Karpas-422 (cell line): Measurements from ENCODE around the gene CGREF1. TPM values are rescaled to one million over a fixed set of nuclear protein-coding genes. Genes with fewer than 3 reads are reported as not detected.

Experiments used
- DNase-seq: peaks from one replicate; pipeline ENCODE4 v3.0.0-alpha.2; 2015
- H2AFZ ChIP-seq: fragments of 200-600 bp; sonication (generic); 2 replicates; pipeline ENCODE4 v1.6.1; 2014; ENCODE audit warnings: antibody characterized with exemption, low read length, mixed read lengths
- H3K27ac ChIP-seq: fragments of 200-600 bp; sonication (generic); 2 replicates; pipeline ENCODE4 v1.5.1; 2014; ENCODE audit warnings: mild to moderate bottlenecking, low read length, moderate library complexity
- H3K27me3 ChIP-seq: fragments of 200-600 bp; sonication (generic); 2 replicates; pipeline ENCODE4 v1.6.1; 2014; ENCODE audit warnings: low read length, mixed read lengths
- H3K36me3 ChIP-seq: fragments of 200-600 bp; sonication (generic); 2 replicates; pipeline ENCODE4 v1.6.1; 2014; ENCODE audit warnings: low read length, mixed read lengths; ENCODE audit not compliant: insufficient read depth
- H3K4me1 ChIP-seq: fragments of 200-600 bp; sonication (generic); 2 replicates; pipeline ENCODE4 v1.6.1; 2014; ENCODE audit warnings: mild to moderate bottlenecking, low read length, mixed read lengths
- H3K4me2 ChIP-seq: fragments of 200-600 bp; sonication (generic); 2 replicates; pipeline ENCODE4 v1.6.1; 2014; ENCODE audit warnings: low read length, low read depth, mild to moderate bottlenecking; ENCODE audit not compliant: poor library complexity, severe bottlenecking
- H3K4me3 ChIP-seq: fragments of 200-600 bp; sonication (generic); 2 replicates; pipeline ENCODE4 v1.5.1; 2014; ENCODE audit warnings: mild to moderate bottlenecking, antibody characterized with exemption, low read length, mixed read lengths
- H3K79me2 ChIP-seq: fragments of 200-600 bp; sonication (generic); 2 replicates; pipeline ENCODE4 v1.6.1; 2014; ENCODE audit warnings: mild to moderate bottlenecking, low read length, mixed read lengths
- H3K9ac ChIP-seq: fragments of 200-600 bp; sonication (generic); 2 replicates; pipeline ENCODE4 v1.6.0; 2014; ENCODE audit warnings: low read length
- H3K9me2 ChIP-seq: fragments of 200-600 bp; sonication (generic), shearing (Covaris generic); replicated peaks from 2 replicates; pipeline ENCODE4 v1.6.0; 2014; ENCODE audit warnings: mild to moderate bottlenecking, low read length, moderate library complexity; ENCODE audit not compliant: insufficient read depth
- H3K9me3 ChIP-seq: fragments of 300-700, 200-600 bp; sonication (generic); 2 replicates; pipeline ENCODE4 v1.6.1; 2014; ENCODE audit warnings: low read length, mixed read lengths
- H4K20me1 ChIP-seq: fragments of 200-600 bp; sonication (generic); 2 replicates; pipeline ENCODE4 v1.6.1; 2014; ENCODE audit warnings: mild to moderate bottlenecking, antibody characterized with exemption, low read length, low read depth; ENCODE audit not compliant: insufficient read depth
- total RNA-seq: library from RNA; depleted of rRNA; stranded (reverse); fragments of >200 nt; shearing (Covaris generic); gene quantifications from 2 replicates; pipeline ENCODE4 v1.2.3, GENCODE V29; 2014; ENCODE audit warnings: low replicate concordance

The CGREF1 gene
- total RNA-seq, 1 experiment from 2014 or later = not detected

DNA sequence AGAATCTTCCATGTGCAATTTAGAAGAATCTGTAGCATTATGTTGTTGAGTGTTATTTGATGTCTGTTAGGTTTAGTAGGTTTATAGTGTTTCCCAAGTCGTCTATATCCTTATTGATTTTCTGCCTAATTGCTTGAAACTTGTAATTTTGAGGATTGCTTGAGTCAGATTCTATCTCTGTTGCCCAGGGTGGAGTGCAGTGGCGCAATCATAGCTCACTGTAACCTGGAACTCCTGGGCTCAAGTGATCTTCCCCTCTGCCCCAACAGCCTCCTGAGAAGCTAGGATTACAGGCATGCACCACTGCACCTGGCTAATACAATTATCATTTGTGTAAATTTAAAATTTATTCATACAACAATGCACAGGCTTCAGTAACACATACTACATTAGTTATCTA is 26.8 kb upstream of the CGREF1 start:
- Histone ChIP-seq H3K27me3 (no peaks in the 10 kb centered on the region), H3K27ac (no peak overlapping the region), H3K9me3 (peaks cover 2% of the 10 kb centered on the region; the same call in 1 of the 2 replicates), H3K9me2 (no peaks in the 10 kb centered on the region), H4K20me1 (no peaks in the 10 kb centered on the region), H3K9ac (no peak overlapping the region), H3K79me2 (no peaks in the 10 kb centered on the region), H3K4me2 (peak overlapping the region; percentile 50), H3K4me1 (peaks cover 40% of the 10 kb centered on the region), H3K4me3 (no peak overlapping the region), H2AFZ (peak overlapping the region; percentile 4; the same call in 1 of the 2 replicates), H3K36me3 (no peaks in the 10 kb centered on the region)
- no peak for DNase-seq

DNA sequence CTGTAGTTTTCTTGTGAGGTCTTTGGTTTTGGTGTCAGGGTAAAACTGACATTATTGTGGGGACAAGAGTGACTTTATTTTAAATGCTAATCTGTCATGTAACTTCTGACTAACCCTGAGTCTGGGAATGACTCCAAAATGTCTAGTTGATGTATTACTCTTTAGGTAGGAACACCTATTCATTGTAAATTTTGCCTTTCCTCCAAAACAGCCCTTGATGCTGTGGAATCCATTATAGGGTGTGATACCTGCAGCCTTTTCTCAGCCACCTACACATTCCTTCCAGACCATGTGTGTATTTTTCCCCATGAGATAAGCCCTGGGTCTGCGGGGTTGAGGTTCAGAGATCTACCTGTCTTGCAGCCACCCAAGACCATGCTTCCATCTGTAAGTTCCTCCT is 24.4 kb upstream of the CGREF1 start:
- H3K4me3 ChIP-seq = no peak overlapping the region
- no peak overlapping the region for H3K9ac ChIP-seq
- H3K79me2 ChIP-seq = no peaks in the 10 kb centered on the region
- H3K4me2 ChIP-seq = no peak overlapping the region
- no peak for DNase-seq
- H2AFZ ChIP-seq = no peak overlapping the region
- H4K20me1 ChIP-seq = no peaks in the 10 kb centered on the region
- H3K9me2 ChIP-seq = no peaks in the 10 kb centered on the region
- no peaks in the 10 kb centered on the region for H3K36me3 ChIP-seq
- H3K9me3 ChIP-seq = peaks cover 2% of the 10 kb centered on the region; the same call in 1 of the 2 replicates
- H3K27me3 ChIP-seq = no peaks in the 10 kb centered on the region
- no peak overlapping the region for H3K27ac ChIP-seq
- H3K4me1 ChIP-seq = peaks cover 19% of the 10 kb centered on the region

DNA sequence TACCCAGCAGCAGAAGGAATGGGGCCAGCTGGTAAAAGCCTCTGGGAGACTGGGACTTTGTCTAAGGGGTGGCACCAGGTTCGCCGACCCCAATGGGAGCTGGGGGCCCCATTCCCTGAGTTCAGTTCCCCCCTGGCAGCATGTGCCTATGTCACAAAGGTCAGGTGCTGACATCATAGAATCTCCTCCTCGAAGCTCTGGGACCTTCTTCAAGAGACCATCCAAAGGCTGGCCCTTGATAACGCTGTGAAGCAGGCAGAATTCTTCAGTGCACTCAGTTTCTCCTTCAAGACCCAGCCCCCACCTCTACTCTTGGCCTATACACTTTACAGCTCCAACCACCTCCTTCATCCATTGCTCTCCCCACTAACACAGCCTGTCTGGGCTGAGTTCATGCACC is 20.4 kb upstream of the CGREF1 start, which contains the start of gene PRR30:
Gene PRR30 (minus strand): TSS at position 101 of the 400 bp plus-strand sequence. CDS start 1,081 bp downstream, outside the sequence.
- H3K9me3 ChIP-seq = peaks cover 2% of the 10 kb centered on the region; the same call in 1 of the 2 replicates
- no peak within 1 kb of the TSS for H3K4me3 ChIP-seq
- no peak for DNase-seq
- H3K36me3 ChIP-seq = no peaks in the 10 kb centered on the region
- H3K79me2 ChIP-seq = peaks cover under 1% of the 10 kb centered on the region
- H3K4me2 ChIP-seq = no peak within 1 kb of the TSS
- no peak within 1 kb of the TSS for H3K27ac ChIP-seq
- H3K27me3 ChIP-seq = no peaks in the 10 kb centered on the region
- H3K9me2 ChIP-seq = no peaks in the 10 kb centered on the region
- no peak within 1 kb of the TSS for H2AFZ ChIP-seq
- no peaks in the 10 kb centered on the region for H4K20me1 ChIP-seq
- H3K4me1 ChIP-seq = peaks cover 14% of the 10 kb centered on the region
- no peak within 1 kb of the TSS; the same call in 1 of the 2 replicates for H3K9ac ChIP-seq

DNA sequence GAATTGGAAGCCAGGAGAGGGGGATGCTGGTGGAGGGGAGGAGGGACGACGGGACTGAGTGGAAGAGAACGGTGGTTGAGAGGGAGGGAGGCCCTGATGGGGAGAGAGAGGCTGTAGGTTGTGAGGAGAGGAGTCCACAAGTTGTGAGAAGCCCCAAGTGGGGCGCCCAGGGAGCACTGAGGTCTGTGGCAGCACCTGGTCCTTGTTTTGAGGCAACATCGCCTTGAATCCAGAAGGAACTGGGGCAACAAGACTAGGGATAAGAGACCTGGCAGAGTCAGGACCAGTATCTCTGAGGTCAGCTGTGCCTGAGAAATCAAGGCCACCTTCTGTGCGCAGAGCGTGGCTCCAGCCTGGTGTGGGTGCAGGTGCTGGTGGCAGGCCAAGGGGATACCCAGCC is 19.2 kb upstream of the CGREF1 start:
- Histone ChIP-seq H3K36me3 (no peaks in the 10 kb centered on the region), H3K9me2 (no peaks in the 10 kb centered on the region), H3K27ac (no peak overlapping the region), H3K4me1 (peaks cover 19% of the 10 kb centered on the region), H3K4me2 (no peak overlapping the region), H2AFZ (no peak overlapping the region), H4K20me1 (peaks cover 5% of the 10 kb centered on the region), H3K4me3 (no peak overlapping the region), H3K9ac (no peak overlapping the region; the same call in 1 of the 2 replicates), H3K79me2 (peaks cover 12% of the 10 kb centered on the region), H3K27me3 (no peaks in the 10 kb centered on the region), H3K9me3 (peaks cover under 1% of the 10 kb centered on the region; the same call in 1 of the 2 replicates)
- no peak for DNase-seq

DNA sequence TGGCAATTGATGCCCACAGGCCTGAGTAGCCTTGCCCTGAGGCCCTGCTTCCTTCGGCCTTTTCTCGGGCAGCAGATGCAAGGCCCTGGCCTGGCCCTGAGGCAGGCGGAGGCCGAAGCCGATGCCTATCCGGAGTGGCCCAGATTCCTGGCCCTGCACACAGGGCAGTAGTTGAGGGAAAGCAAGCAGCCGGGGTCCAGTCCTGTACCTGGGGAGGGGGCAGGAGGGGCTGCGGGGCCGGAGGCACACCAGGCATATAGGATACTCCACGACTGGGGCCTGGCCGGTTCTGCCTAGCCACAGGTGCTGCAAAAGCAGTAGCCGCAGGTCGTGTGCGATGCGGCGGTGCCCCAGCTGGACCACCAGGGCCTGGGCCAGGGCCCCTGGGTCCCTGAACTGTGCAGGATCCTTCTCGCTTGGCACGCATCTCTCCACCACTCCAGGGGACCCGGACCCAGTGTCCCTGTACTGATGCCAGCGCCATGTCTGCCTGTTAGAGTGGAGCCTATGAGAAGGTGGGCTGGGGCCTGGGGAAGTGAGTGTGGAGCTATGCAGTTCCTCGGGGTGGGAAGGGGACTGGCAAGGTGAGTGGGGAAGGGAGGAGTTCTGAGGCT is 18.5 kb upstream of the CGREF1 start:
- peaks cover 16% of the 10 kb centered on the region for H3K79me2 ChIP-seq
- DNase-seq = no peak
- H3K4me3 ChIP-seq = no peak overlapping the region
- H3K27me3 ChIP-seq = no peaks in the 10 kb centered on the region
- peaks cover 10% of the 10 kb centered on the region for H4K20me1 ChIP-seq
- no peak overlapping the region for H3K9ac ChIP-seq
- H3K4me1 ChIP-seq = peaks cover 22% of the 10 kb centered on the region
- H3K36me3 ChIP-seq = peaks cover 6% of the 10 kb centered on the region; the same call in 1 of the 2 replicates
- no peaks in the 10 kb centered on the region for H3K9me3 ChIP-seq
- no peaks in the 10 kb centered on the region for H3K9me2 ChIP-seq
- no peak overlapping the region for H3K4me2 ChIP-seq
- H2AFZ ChIP-seq = no peak overlapping the region
- H3K27ac ChIP-seq = no peak overlapping the region

DNA sequence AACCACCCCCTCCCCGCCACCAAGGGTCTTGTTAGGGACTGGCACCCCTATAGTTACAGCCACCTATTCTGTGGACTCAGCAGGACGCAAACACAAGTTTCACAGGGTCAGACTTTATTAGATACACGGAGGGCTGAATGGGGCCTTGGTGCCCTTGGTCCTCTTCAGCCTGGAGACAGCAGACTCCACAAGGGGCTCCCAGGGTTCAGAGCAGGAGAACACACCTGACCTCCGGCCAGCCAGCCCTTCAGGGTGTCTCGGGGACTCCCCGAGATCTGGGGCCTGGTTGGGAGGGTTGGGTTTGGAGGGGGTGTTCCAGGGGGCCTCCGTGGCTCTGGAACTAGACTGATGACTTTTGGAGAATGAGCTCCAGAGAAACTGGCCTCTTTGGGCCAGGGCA is 17.8 kb upstream of the CGREF1 start:
- no peak overlapping the region for H3K4me2 ChIP-seq
- H3K9me3 ChIP-seq = no peaks in the 10 kb centered on the region
- H3K36me3 ChIP-seq = peaks cover 12% of the 10 kb centered on the region; the same call in 1 of the 2 replicates
- peaks cover 16% of the 10 kb centered on the region for H3K79me2 ChIP-seq
- H3K27me3 ChIP-seq = no peaks in the 10 kb centered on the region
- H3K9me2 ChIP-seq = no peaks in the 10 kb centered on the region
- no peak overlapping the region for H3K4me3 ChIP-seq
- H3K4me1 ChIP-seq = peaks cover 18% of the 10 kb centered on the region
- no peak overlapping the region for H2AFZ ChIP-seq
- peaks cover 10% of the 10 kb centered on the region for H4K20me1 ChIP-seq
- H3K27ac ChIP-seq = no peak overlapping the region
- no peak for DNase-seq
- no peak overlapping the region for H3K9ac ChIP-seq

GRCh38 chr2:27135478-27135955 is 16.6 kb upstream of the CGREF1 start:
- H3K27me3 ChIP-seq = no peaks in the 10 kb centered on the region
- H3K36me3 ChIP-seq = peaks cover 12% of the 10 kb centered on the region; the same call in 1 of the 2 replicates
- no peak overlapping the region for H3K27ac ChIP-seq
- H3K9me3 ChIP-seq = no peaks in the 10 kb centered on the region
- H3K4me2 ChIP-seq = no peak overlapping the region
- H3K79me2 ChIP-seq = peaks cover 16% of the 10 kb centered on the region
- DNase-seq = no peak
- H2AFZ ChIP-seq = peak overlapping the region; percentile 63; the same call in 1 of the 2 replicates
- H3K9me2 ChIP-seq = no peaks in the 10 kb centered on the region
- H3K9ac ChIP-seq = no peak overlapping the region
- H4K20me1 ChIP-seq = peaks cover 10% of the 10 kb centered on the region
- peaks cover 18% of the 10 kb centered on the region for H3K4me1 ChIP-seq
- no peak overlapping the region for H3K4me3 ChIP-seq

DNA sequence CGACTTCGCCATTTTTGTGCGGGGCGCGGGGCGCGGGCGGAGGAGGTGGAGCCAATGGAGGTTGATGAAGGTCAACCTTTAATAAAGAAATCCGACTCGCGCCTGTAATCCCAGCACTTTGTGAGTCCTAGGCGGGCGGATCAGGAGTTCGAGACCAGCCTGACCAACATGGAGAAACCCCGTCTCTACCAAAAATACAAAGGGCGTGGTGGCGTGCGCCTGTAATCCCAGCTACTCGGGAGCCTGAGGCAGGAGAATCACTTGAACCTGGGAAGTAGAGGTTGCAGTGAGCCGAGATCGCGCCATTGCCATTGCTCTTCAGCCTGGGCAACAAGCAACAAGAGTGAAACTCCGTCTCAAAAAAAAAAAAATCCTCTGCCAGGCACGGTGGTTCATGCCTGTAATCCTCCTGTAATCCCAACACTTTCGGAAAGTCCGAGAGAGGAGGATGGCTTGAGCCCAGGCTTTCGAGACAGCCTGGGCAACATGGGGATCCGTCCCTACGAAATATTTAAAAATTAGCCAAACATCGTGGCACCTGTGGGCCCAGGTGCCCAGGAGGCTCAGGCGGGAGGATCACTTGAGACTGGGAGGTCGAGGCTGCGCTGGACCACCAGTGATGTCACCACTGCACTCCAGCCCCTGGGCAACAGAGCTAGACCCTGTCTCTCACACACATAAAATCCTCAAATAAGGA is 16.0 kb upstream of the CGREF1 start:
- Histone ChIP-seq H3K4me1 (peaks cover 18% of the 10 kb centered on the region), H3K9me2 (no peaks in the 10 kb centered on the region), H3K4me3 (peak overlapping the region; percentile 96; the same call in 1 of the 2 replicates), H3K36me3 (peaks cover 12% of the 10 kb centered on the region; the same call in 1 of the 2 replicates), H3K27me3 (no peaks in the 10 kb centered on the region), H3K27ac (no peak overlapping the region), H3K4me2 (peak overlapping the region; percentile 92), H3K79me2 (peaks cover 16% of the 10 kb centered on the region), H3K9me3 (no peaks in the 10 kb centered on the region), H4K20me1 (peaks cover 10% of the 10 kb centered on the region), H2AFZ (peak overlapping the region; percentile 63; the same call in 1 of the 2 replicates), H3K9ac (peak overlapping the region; percentile 51)
- DNase-seq = no peak
